Measurements from ENCODE around the gene TNRC18. TPM values are rescaled to one million over a fixed set of nuclear protein-coding genes. Genes with fewer than 3 reads are reported as not detected.
A peak's percentile ranks its signal among the peaks of the same experiment; 100 is the strongest.

TNRC18 gene
- total RNA-seq, 4 donors from 2014 or later, result 87.6 to 218 (median 124) TPM

- no peaks in the 10 kb centered on the region for H3K36me3 ChIP-seq
- 88 to 92% methylated on average over 6 to 10 of the region's 10 CpGs for WGBS, 2 donors (ENCODE audit: low coverage in 1 of 2)
- TF ChIP-seq EP300 (IDR thresholded peaks at IDR 0.05) (no peak), POLR2A (IDR thresholded peaks at IDR 0.05) (no peak), CTCF (IDR thresholded peaks at IDR 0.05) (no peak), POLR2AphosphoS5 (IDR thresholded peaks at IDR 0.05) (no peak)
- H3K27ac ChIP-seq, result no peak overlapping the region
- H3K4me3 ChIP-seq, result no peak overlapping the region
- H3K4me1 ChIP-seq, result peaks cover 0 to 17% (median 7%) of the 10 kb centered on the region in 3 donors
- H3K9me3 ChIP-seq, result no peaks in the 10 kb centered on the region
- no peaks in the 10 kb centered on the region for H3K27me3 ChIP-seq
- no peak for ATAC-seq
Observed at GRCh38 chr7:5462216-5462615, 38.6 kb upstream of the TNRC18 start.

- H3K27ac ChIP-seq, result no peak overlapping the region
- H3K9me3 ChIP-seq, result no peaks in the 10 kb centered on the region
- no peak overlapping the region for H3K4me3 ChIP-seq
- 82 to 92% methylated on average over 8 of the region's 9 CpGs for WGBS, 2 donors (ENCODE audit: low coverage in 1 of 2)
- no peaks in the 10 kb centered on the region for H3K27me3 ChIP-seq
- peaks cover 0 to 17% (median 7%) of the 10 kb centered on the region in 3 donors for H3K4me1 ChIP-seq
- no peaks in the 10 kb centered on the region for H3K36me3 ChIP-seq
- TF ChIP-seq CTCF (IDR thresholded peaks at IDR 0.05) (no peak), EP300 (IDR thresholded peaks at IDR 0.05) (no peak), POLR2A (IDR thresholded peaks at IDR 0.05) (no peak), POLR2AphosphoS5 (IDR thresholded peaks at IDR 0.05) (no peak)
- ATAC-seq, result no peak
Observed at GRCh38 chr7:5458921-5459480, 35.4 kb upstream of the TNRC18 start.

- no peaks in the 10 kb centered on the region for H3K27me3 ChIP-seq
- H3K9me3 ChIP-seq, result no peaks in the 10 kb centered on the region
- TF ChIP-seq POLR2A (IDR thresholded peaks at IDR 0.05), result no peak
- no peak for TF ChIP-seq CTCF (IDR thresholded peaks at IDR 0.05)
- TF ChIP-seq EP300 (IDR thresholded peaks at IDR 0.05), result no peak
- no peak for TF ChIP-seq POLR2AphosphoS5 (IDR thresholded peaks at IDR 0.05)
- H3K36me3 ChIP-seq, result no peaks in the 10 kb centered on the region
- no peak overlapping the region for H3K4me3 ChIP-seq
- peak; percentile 13 for ATAC-seq
- WGBS, 2 donors (ENCODE audit: low coverage in 1 of 2), result 37 to 100% methylated on average over 1 to 2 of the region's 4 CpGs
- H3K4me1 ChIP-seq, result peaks cover 0 to 17% (median 7%) of the 10 kb centered on the region in 3 donors
- peak overlapping the region in 3 of 4 donors; percentile 56 to 66 (median 62) for H3K27ac ChIP-seq
Observed at GRCh38 chr7:5457245-5457735, 33.7 kb upstream of the TNRC18 start.

- Histone ChIP-seq H3K27ac (no peak overlapping the region), H3K27me3 (no peaks in the 10 kb centered on the region), H3K4me1 (peaks cover 0 to 18% (median 7%) of the 10 kb centered on the region in 3 donors), H3K9me3 (no peaks in the 10 kb centered on the region), H3K36me3 (no peaks in the 10 kb centered on the region), H3K4me3 (no peak overlapping the region)
- no peak for TF ChIP-seq POLR2AphosphoS5 (IDR thresholded peaks at IDR 0.05)
- no peak for TF ChIP-seq POLR2A (IDR thresholded peaks at IDR 0.05)
- ATAC-seq, result no peak
- WGBS, 2 donors (ENCODE audit: low coverage in 1 of 2), result 100% methylated on average over 3 of the region's 4 CpGs; no CpG with 5 or more reads in 1 of the 2 donors
Observed at GRCh38 chr7:5456409-5456808, 32.8 kb upstream of the TNRC18 start.

- ATAC-seq, result no peak
- H3K27me3 ChIP-seq, result no peaks in the 10 kb centered on the region
- WGBS, 2 donors (ENCODE audit: low coverage in 1 of 2), result 82 to 83% methylated on average over 7 to 11 of the region's 22 CpGs
Observed at GRCh38 chr7:5455581-5456219, 32.1 kb upstream of the TNRC18 start.

More at GRCh38 chr7:5455581-5456219, 32.1 kb upstream of the TNRC18 start:
- no peak overlapping the region for H3K4me3 ChIP-seq
- no peaks in the 10 kb centered on the region for H3K9me3 ChIP-seq
- no peak overlapping the region for H3K27ac ChIP-seq
- TF ChIP-seq POLR2AphosphoS5 (IDR thresholded peaks at IDR 0.05), result no peak
- no peak for TF ChIP-seq EP300 (IDR thresholded peaks at IDR 0.05)
- no peak for TF ChIP-seq CTCF (IDR thresholded peaks at IDR 0.05)
- no peak for TF ChIP-seq POLR2A (IDR thresholded peaks at IDR 0.05)
- no peaks in the 10 kb centered on the region for H3K36me3 ChIP-seq
- H3K4me1 ChIP-seq, result peaks cover 0 to 25% (median 7%) of the 10 kb centered on the region in 3 donors
